Chondrocyte (in vitro differentiated cells): ENCODE results near the gene PATZ1. TPM values are rescaled to one million over a fixed set of nuclear protein-coding genes. Genes with fewer than 3 reads are reported as not detected.
A peak's percentile ranks its signal among the peaks of the same experiment; 100 is the strongest.

ENCODE experiments used
- DNase-seq: peaks from one replicate; pipeline ENCODE4 v3.0.0; 2021; ENCODE audit warnings: mixed read lengths, low spot score
- H3K27ac Mint-ChIP-seq: one replicate; pipeline ENCODE4 v1.8.0; 2021; ENCODE audit warnings: mild to moderate bottlenecking, moderate library complexity, mixed read lengths; ENCODE audit not compliant: unreplicated experiment
- H3K27me3 Mint-ChIP-seq: 2 replicates; pipeline ENCODE4 v1.8.0; 2021; ENCODE audit warnings: low read depth, mixed read lengths
- H3K36me3 Mint-ChIP-seq: 2 replicates; pipeline ENCODE4 v1.8.0; 2021; ENCODE audit warnings: low read depth, mixed read lengths
- H3K4me1 Mint-ChIP-seq: 2 replicates; pipeline ENCODE4 v1.8.0; 2021; ENCODE audit warnings: low read depth, mild to moderate bottlenecking, mixed read lengths
- H3K4me3 Mint-ChIP-seq: one replicate; pipeline ENCODE4 v1.8.0; 2021; ENCODE audit warnings: mild to moderate bottlenecking, moderate library complexity, mixed read lengths; ENCODE audit not compliant: unreplicated experiment
- H3K9me3 Mint-ChIP-seq: 2 replicates; pipeline ENCODE4 v1.8.0; 2021; ENCODE audit warnings: low read depth, mixed read lengths
- CTCF ChIP-seq: fragments of 200-600 bp; sonication (generic); IDR thresholded peaks from 2 replicates; pipeline ENCODE4 v1.5.0; 2021; ENCODE audit warnings: antibody characterized with exemption, mild to moderate bottlenecking, moderate library complexity
- total RNA-seq: library from RNA; stranded (reverse); gene quantifications from 3 replicates; pipeline ENCODE4 v1.2.1, GENCODE V29; 2021

Gene PATZ1
- total RNA-seq, 1 donor from 2014 or later: 19.9 TPM

GRCh38 chr22:31343235-31344191 is 2.6 kb downstream of the PATZ1 start:
- no peak for DNase-seq
- no peaks in the 10 kb centered on the region for H3K9me3 Mint-ChIP-seq
- H3K27ac Mint-ChIP-seq: peak overlapping the region; percentile 63
- H3K27me3 Mint-ChIP-seq: no peaks in the 10 kb centered on the region
- no peak for TF ChIP-seq CTCF
- peaks cover 13% of the 10 kb centered on the region for H3K36me3 Mint-ChIP-seq
- peak overlapping the region; percentile 72 for H3K4me3 Mint-ChIP-seq
- H3K4me1 Mint-ChIP-seq: peaks cover 37% of the 10 kb centered on the region

- Mint-ChIP-seq H3K4me1 (peaks cover 34% of the 10 kb centered on the region), H3K9me3 (no peaks in the 10 kb centered on the region), H3K4me3 (peak overlapping the region; percentile 72), H3K27me3 (no peaks in the 10 kb centered on the region), H3K27ac (peak overlapping the region; percentile 11), H3K36me3 (peaks cover 13% of the 10 kb centered on the region)
- TF ChIP-seq CTCF: no peak
- no peak for DNase-seq
Observed at GRCh38 chr22:31342389-31343140, 3.6 kb downstream of the PATZ1 start.

- H3K27me3 Mint-ChIP-seq: no peaks in the 10 kb centered on the region
- no peak for DNase-seq
- no peak overlapping the region for H3K27ac Mint-ChIP-seq
- H3K4me3 Mint-ChIP-seq: no peak overlapping the region
- H3K4me1 Mint-ChIP-seq: peaks cover 33% of the 10 kb centered on the region
- no peak for TF ChIP-seq CTCF
- peaks cover 15% of the 10 kb centered on the region for H3K36me3 Mint-ChIP-seq
- no peaks in the 10 kb centered on the region for H3K9me3 Mint-ChIP-seq
Observed at GRCh38 chr22:31341386-31342088, 4.6 kb downstream of the PATZ1 start.

GRCh38 chr22:31340765-31341247 is 5.3 kb downstream of the PATZ1 start:
- H3K9me3 Mint-ChIP-seq: no peaks in the 10 kb centered on the region
- peaks cover 19% of the 10 kb centered on the region for H3K36me3 Mint-ChIP-seq
- H3K27me3 Mint-ChIP-seq: no peaks in the 10 kb centered on the region
- no peak for TF ChIP-seq CTCF
- DNase-seq: no peak
- H3K4me3 Mint-ChIP-seq: no peak overlapping the region
- no peak overlapping the region for H3K27ac Mint-ChIP-seq
- H3K4me1 Mint-ChIP-seq: peaks cover 33% of the 10 kb centered on the region

GRCh38 chr22:31340360-31340759 is 5.8 kb downstream of the PATZ1 start:
- Mint-ChIP-seq H3K27me3 (no peaks in the 10 kb centered on the region), H3K27ac (no peak overlapping the region), H3K4me3 (no peak overlapping the region), H3K9me3 (no peaks in the 10 kb centered on the region), H3K4me1 (peaks cover 31% of the 10 kb centered on the region), H3K36me3 (peaks cover 19% of the 10 kb centered on the region)
- TF ChIP-seq CTCF: no peak
- no peak for DNase-seq
